OCI-LY1 (cell line): ENCODE measurements around the gene DALRD3.
A peak's percentile ranks its signal among the peaks of the same experiment; 100 is the strongest.

Experiments used
- H2AFZ ChIP-seq: fragments of 200-600 bp; sonication (generic), shearing (Covaris generic); 2 replicates; pipeline ENCODE4 v1.6.0; 2014; ENCODE audit warnings: antibody characterized with exemption, mild to moderate bottlenecking, low read length
- H3F3A ChIP-seq: fragments of 200-600 bp; sonication (generic), shearing (Covaris generic); 2 replicates; pipeline ENCODE4 v1.6.0; 2014; ENCODE audit warnings: mild to moderate bottlenecking, antibody characterized with exemption, low read length, moderate library complexity; ENCODE audit not compliant: insufficient read depth
- H3K27ac ChIP-seq: fragments of 200-600 bp; sonication (generic); 2 replicates; pipeline ENCODE4 v1.5.1; 2014; ENCODE audit warnings: low read length, mixed run types, mild to moderate bottlenecking, low read depth; ENCODE audit not compliant: poor library complexity, severe bottlenecking
- H3K27me3 ChIP-seq: fragments of 200-600 bp; sonication (generic); 2 replicates; pipeline ENCODE4 v1.6.0; 2014; ENCODE audit warnings: antibody characterized with exemption, mild to moderate bottlenecking, low read length, moderate library complexity; ENCODE audit not compliant: insufficient read depth
- H3K36me3 ChIP-seq: fragments of 200-600 bp; sonication (generic); 2 replicates; pipeline ENCODE4 v1.6.1; 2014; ENCODE audit warnings: mild to moderate bottlenecking, antibody characterized with exemption, low read length, moderate library complexity, mixed read lengths; ENCODE audit not compliant: insufficient read depth
- H3K4me1 ChIP-seq: fragments of 200-600 bp; sonication (generic); 2 replicates; pipeline ENCODE4 v1.5.1; 2014; ENCODE audit warnings: mild to moderate bottlenecking, low read length, moderate library complexity; ENCODE audit not compliant: insufficient read depth, severe bottlenecking
- H3K4me2 ChIP-seq: fragments of 200-600 bp; sonication (generic), shearing (Covaris generic); 2 replicates; pipeline ENCODE4 v1.6.1; 2014; ENCODE audit warnings: low read length
- H3K4me3 ChIP-seq: fragments of 200-600 bp; sonication (generic); 2 replicates; pipeline ENCODE4 v1.5.1; 2014; ENCODE audit warnings: low read length, low read depth, mild to moderate bottlenecking, mixed read lengths; ENCODE audit not compliant: poor library complexity, severe bottlenecking
- H3K79me2 ChIP-seq: fragments of 200-600 bp; shearing (Covaris generic); 2 replicates; pipeline ENCODE4 v1.6.1; 2016; ENCODE audit warnings: mixed run types, low read length, mixed read lengths; ENCODE audit not compliant: insufficient read depth
- H3K9ac ChIP-seq: fragments of 200-600 bp; sonication (generic), shearing (Covaris generic); 2 replicates; pipeline ENCODE4 v1.6.1; 2014; ENCODE audit warnings: mild to moderate bottlenecking, low read length, mixed read lengths
- H3K9me2 ChIP-seq: fragments of 200-600 bp; sonication (generic), shearing (Covaris generic); 2 replicates; pipeline ENCODE4 v1.6.1; 2014; ENCODE audit warnings: low read depth, mild to moderate bottlenecking, low read length, mixed read lengths
- H3K9me3 ChIP-seq: fragments of 200-600 bp; shearing (Covaris generic); 2 replicates; pipeline ENCODE4 v1.6.1; 2014; ENCODE audit warnings: low read length, mixed read lengths
- H4K20me1 ChIP-seq: fragments of 200-600 bp; sonication (generic), shearing (Covaris generic); 2 replicates; pipeline ENCODE4 v1.6.0; 2016; ENCODE audit warnings: mild to moderate bottlenecking, low read length; ENCODE audit not compliant: insufficient read depth
- EZH2 ChIP-seq: fragments of 200-600 bp; sonication (generic), shearing (Covaris generic); IDR thresholded peaks from 2 replicates; pipeline ENCODE4 v1.8.0; 2017; ENCODE audit warnings: borderline replicate concordance, mixed run types, mild to moderate bottlenecking, antibody characterized with exemption, low read length, moderate library complexity, mixed read lengths
- TF ChIP-seq, protein P1 (sequence below): fragments of 200-600 bp; sonication (generic), shearing (Covaris generic); IDR thresholded peaks from 2 replicates; pipeline ENCODE4 v1.5.1; 2017; ENCODE audit warnings: mild to moderate bottlenecking, antibody characterized with exemption, low read length, moderate library complexity, mixed read lengths

DALRD3 gene

DNA sequence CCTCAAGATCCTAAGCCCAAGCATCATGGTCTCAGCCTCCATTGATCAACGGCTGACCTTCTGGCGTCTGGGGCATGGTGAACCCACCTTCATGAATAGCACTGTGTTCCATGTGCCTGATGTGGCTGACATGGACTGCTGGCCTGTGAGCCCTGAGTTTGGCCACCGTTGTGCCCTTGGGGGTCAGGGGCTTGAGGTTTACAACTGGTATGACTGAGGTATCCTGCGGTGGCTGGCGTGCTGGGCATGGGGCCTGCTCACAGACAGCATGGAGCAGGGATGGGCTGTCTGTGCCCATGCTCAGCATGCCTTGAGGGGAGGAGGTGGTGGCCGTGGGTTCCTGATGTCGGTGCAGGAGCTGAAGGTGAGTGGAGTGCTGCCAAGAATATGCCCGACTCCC lies 3.3 kb downstream of the DALRD3 start:
- peaks cover 47% of the 10 kb centered on the region for H3K36me3 ChIP-seq
- H3K9me3 ChIP-seq: no peaks in the 10 kb centered on the region
- H3K9ac ChIP-seq: no peak overlapping the region
- H2AFZ ChIP-seq: no peak overlapping the region
- TF ChIP-seq, protein P1, sequence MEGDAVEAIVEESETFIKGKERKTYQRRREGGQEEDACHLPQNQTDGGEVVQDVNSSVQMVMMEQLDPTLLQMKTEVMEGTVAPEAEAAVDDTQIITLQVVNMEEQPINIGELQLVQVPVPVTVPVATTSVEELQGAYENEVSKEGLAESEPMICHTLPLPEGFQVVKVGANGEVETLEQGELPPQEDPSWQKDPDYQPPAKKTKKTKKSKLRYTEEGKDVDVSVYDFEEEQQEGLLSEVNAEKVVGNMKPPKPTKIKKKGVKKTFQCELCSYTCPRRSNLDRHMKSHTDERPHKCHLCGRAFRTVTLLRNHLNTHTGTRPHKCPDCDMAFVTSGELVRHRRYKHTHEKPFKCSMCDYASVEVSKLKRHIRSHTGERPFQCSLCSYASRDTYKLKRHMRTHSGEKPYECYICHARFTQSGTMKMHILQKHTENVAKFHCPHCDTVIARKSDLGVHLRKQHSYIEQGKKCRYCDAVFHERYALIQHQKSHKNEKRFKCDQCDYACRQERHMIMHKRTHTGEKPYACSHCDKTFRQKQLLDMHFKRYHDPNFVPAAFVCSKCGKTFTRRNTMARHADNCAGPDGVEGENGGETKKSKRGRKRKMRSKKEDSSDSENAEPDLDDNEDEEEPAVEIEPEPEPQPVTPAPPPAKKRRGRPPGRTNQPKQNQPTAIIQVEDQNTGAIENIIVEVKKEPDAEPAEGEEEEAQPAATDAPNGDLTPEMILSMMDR: no peak
- TF ChIP-seq EZH2: no peak
- H3K27ac ChIP-seq: no peak overlapping the region
- H3F3A ChIP-seq: 0 out of 2 replicates have a peak, but pooled peaks cover 8% of the 10 kb centered on the region
- peaks cover 6% of the 10 kb centered on the region; the same call in 1 of the 2 replicates for H3K79me2 ChIP-seq
- no peak overlapping the region for H3K4me3 ChIP-seq
- H3K4me2 ChIP-seq: no peak overlapping the region
- no peaks in the 10 kb centered on the region for H3K27me3 ChIP-seq
- peaks cover 25% of the 10 kb centered on the region for H3K4me1 ChIP-seq
- no peaks in the 10 kb centered on the region for H3K9me2 ChIP-seq
- no peaks in the 10 kb centered on the region for H4K20me1 ChIP-seq

DNA sequence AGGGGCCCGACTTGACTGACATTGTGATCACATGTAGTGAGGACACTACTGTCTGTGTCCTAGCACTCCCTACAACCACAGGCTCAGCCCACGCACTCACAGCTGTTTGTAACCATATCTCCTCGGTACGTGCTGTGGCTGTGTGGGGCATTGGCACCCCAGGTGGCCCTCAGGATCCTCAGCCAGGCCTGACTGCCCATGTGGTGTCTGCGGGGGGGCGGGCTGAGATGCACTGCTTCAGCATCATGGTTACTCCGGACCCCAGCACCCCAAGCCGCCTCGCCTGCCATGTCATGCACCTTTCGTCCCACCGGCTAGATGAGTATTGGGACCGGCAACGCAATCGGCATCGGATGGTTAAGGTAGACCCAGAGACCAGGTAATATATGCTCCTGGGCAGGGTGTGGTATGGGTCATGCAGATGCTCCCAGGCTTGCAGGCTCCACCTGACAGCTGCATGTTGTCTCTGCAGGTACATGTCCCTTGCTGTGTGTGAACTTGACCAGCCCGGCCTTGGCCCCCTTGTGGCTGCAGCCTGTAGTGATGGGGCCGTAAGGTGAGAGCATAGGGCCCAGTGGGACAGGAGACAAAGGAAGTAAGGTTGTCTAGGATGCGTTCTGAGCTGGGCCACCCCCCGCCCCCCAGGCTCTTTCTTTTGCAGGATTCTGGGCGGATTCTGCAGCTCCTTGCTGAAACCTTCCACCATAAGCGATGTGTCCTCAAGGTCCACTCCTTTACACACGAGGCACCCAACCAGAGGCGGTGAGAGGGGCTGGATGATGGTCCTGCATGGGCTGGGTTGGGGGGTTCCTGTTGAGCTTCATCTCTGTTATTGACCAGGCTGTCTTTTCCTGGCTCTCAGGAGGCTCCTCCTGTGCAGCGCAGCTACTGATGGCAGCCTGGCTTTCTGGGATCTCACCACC lies 4.4 kb downstream of the DALRD3 start:
- Histone ChIP-seq H3K9ac (no peak overlapping the region), H3K4me2 (no peak overlapping the region), H3K27ac (no peak overlapping the region), H3K4me3 (no peak overlapping the region), H3K9me3 (no peaks in the 10 kb centered on the region), H3K79me2 (no peaks in the 10 kb centered on the region), H4K20me1 (no peaks in the 10 kb centered on the region), H3K27me3 (no peaks in the 10 kb centered on the region), H3K9me2 (no peaks in the 10 kb centered on the region), H3F3A (0 out of 2 replicates have a peak, but pooled peaks cover 8% of the 10 kb centered on the region), H3K36me3 (peaks cover 47% of the 10 kb centered on the region), H3K4me1 (peaks cover 15% of the 10 kb centered on the region), H2AFZ (no peak overlapping the region)
- no peak for TF ChIP-seq EZH2
- TF ChIP-seq, protein P1: peak; percentile 79

DNA sequence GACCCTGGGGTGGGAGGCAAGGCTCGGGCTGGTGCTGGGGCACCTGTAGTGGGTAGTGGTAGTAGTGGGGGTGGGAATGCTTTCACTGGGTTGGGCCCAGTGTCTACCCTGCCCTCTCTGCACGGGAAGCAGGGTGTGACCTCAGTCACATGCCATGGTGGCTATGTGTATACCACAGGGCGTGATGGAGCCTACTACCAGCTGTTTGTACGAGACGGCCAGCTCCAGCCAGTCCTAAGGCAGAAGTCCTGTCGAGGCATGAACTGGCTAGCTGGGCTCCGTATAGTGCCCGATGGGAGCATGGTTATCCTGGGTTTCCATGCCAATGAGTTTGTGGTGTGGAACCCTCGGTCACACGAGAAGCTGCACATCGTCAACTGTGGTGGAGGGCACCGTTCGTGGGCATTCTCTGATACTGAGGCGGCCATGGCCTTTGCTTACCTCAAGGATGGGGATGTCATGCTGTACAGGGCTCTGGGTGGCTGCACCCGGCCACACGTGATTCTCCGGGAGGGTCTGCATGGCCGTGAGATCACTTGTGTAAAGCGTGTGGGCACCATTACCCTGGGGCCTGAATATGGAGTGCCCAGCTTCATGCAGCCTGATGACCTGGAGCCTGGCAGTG lies 5.2 kb downstream of the DALRD3 start:
- no peaks in the 10 kb centered on the region for H3K9me3 ChIP-seq

More for the DNA sequence above, 5.2 kb downstream of the DALRD3 start:
- Histone ChIP-seq H3K79me2 (no peaks in the 10 kb centered on the region), H3K27me3 (no peaks in the 10 kb centered on the region), H3K4me1 (peaks cover 16% of the 10 kb centered on the region), H3K4me2 (no peak overlapping the region), H3K36me3 (peaks cover 47% of the 10 kb centered on the region), H2AFZ (no peak overlapping the region), H3K9ac (no peak overlapping the region), H3K4me3 (no peak overlapping the region), H3K27ac (no peak overlapping the region), H3K9me2 (no peaks in the 10 kb centered on the region), H4K20me1 (no peaks in the 10 kb centered on the region), H3F3A (0 out of 2 replicates have a peak, but pooled peaks cover 8% of the 10 kb centered on the region)
- TF ChIP-seq, protein P1: no peak
- TF ChIP-seq EZH2: no peak
